ENCODE data around the gene SEH1L. TPM values are rescaled to one million over a fixed set of nuclear protein-coding genes. Genes with fewer than 3 reads are reported as not detected.
A peak's percentile ranks its signal among the peaks of the same experiment; 100 is the strongest.
"Not testable (repeated sequence)": the region's sequence is repeated elsewhere in the genome, so short reads cannot be mapped to it uniquely, and the experiment has no call there.

The SEH1L gene, protein sequence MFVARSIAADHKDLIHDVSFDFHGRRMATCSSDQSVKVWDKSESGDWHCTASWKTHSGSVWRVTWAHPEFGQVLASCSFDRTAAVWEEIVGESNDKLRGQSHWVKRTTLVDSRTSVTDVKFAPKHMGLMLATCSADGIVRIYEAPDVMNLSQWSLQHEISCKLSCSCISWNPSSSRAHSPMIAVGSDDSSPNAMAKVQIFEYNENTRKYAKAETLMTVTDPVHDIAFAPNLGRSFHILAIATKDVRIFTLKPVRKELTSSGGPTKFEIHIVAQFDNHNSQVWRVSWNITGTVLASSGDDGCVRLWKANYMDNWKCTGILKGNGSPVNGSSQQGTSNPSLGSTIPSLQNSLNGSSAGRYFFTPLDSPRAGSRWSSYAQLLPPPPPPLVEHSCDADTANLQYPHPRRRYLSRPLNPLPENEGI
- total RNA-seq = 39.9 TPM

DNA sequence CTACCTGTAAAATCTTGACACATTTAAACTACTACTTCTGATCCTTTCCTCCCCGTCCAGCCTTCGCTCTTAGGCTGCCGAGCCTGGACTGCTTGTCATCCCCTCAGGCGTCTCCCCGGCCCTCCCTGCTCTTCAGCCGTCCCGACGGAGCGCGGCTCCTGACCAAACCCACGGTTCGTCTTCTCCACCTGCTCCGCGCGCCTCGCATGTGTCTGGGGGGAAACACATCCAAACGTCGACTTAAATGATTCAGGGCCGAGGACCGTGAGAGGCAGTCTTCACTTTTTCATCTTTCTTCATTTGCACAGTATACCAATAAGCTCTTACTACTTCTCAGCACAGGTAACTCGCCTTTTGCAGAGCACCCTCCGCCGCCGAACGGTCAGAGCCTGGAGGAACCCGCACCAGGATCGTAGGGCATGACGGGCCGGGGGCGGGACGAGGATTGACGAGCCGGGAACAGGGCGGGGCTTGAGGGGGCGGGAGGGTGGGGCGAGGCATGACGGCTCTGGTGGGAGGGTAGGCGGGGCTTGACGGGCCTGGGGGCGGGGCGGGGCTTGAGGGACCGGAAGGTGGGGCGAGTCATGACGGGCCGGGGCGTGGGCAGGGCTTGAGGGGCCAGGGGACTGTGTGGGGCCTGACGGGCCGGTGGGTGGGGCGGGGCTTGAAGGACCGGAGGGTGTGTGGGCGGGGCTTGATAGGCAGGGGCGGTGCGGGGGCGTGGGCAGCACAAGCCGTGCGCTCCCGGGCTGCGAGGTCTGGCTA, at the start of gene SEH1L:
SEH1L (plus strand) TSS at position 727 of the 765 bp plus-strand sequence. CDS start 111 bp downstream, outside the sequence.
- peak; percentile 95 to 96 for DNase-seq (ENCODE audit: low spot score in 2 of 2)
- no peak for FAIRE-seq

GRCh38 chr18:12901208-12901607, 46.6 kb upstream of the SEH1L start:
- not testable (repeated sequence) for DNase-seq (ENCODE audit: low spot score in 2 of 2); FAIRE-seq

DNA sequence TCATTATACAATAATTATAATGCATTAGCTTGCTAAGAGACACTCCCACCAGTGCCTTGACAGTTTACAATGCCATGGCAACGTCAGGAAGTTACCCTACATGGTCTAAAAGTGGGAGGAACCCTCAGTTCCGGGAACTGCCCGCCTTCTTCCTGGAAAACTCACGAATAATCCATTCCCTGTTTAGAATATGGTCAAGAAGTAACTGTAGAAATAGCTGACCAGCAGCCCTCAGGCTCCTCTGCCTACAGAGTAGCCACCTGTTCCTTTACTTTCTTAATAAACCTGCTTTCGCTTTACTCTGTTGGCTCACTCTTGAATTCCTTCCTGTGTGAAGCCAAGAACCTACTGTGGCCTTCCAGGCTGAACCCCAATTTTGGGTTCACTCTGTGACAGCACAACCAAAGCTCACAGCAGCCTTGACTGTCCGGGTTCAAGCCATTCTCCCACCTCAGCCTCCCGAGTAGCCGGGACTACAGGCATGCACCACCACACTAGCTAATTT, 43.7 kb upstream of the SEH1L start:
- FAIRE-seq (no peak), DNase-seq (ENCODE audit: low spot score in 2 of 2) (no peak)

- no peak for DNase-seq (ENCODE audit: low spot score in 2 of 2)
- no peak for FAIRE-seq
Observed at GRCh38 chr18:12906119-12906518, 41.7 kb upstream of the SEH1L start.

GRCh38 chr18:12906773-12907172, 41.0 kb upstream of the SEH1L start:
- no peak for FAIRE-seq
- no peak for DNase-seq (ENCODE audit: low spot score in 2 of 2)

GRCh38 chr18:12907258-12907925, 40.4 kb upstream of the SEH1L start:
- DNase-seq (ENCODE audit: low spot score in 2 of 2) = no peak
- no peak for FAIRE-seq

- no peak for DNase-seq (ENCODE audit: low spot score in 2 of 2)
- FAIRE-seq = no peak
Observed at GRCh38 chr18:12908706-12909105, 39.1 kb upstream of the SEH1L start.

DNA sequence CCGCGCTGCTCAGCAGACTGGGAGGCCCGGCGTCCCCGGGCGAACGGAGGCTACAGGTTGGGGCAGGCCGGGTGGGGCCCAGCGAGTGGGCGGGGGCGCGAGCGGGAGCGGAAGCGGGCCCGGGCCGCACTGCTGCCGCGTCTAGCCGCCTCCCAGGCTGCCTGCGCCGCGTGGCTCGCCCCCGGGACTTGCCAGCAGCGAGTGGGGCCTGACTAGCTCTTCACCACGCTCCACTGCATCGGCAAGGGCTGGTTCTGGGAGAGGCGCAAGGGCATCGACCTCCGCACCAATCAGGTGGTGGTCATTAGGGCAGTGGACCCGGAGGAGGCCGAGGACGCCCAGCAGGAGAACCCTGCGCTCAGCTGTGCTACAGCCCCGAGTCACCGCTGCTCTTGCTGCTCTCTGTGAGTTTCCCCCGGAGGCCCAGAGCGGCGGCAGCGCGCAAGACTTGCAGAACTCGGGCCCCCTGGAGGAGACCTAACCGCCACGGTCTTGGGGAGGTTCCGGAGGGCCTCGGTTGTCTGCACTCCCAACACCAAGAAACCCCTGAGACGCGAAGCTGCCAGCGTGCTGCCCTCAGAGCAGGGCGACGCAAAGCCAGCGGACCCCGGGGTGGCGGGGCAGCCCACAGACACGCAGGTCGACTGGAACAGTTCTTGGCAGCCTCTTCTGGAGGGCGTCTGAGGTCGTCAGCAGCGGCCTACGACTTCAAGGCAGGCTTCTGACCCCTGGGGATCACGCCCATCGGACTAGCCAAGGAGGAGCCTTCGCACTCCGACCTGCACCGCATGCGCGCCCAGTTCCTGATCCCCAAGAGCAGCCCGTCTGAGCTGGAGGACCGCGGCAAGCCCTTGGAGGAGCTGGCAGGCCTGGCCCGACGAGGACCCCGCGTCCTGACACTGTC, 36.5 kb upstream of the SEH1L start:
- DNase-seq (ENCODE audit: low spot score in 2 of 2) (peak in 1 of 2 donors; percentile 40), FAIRE-seq (no peak)

DNA sequence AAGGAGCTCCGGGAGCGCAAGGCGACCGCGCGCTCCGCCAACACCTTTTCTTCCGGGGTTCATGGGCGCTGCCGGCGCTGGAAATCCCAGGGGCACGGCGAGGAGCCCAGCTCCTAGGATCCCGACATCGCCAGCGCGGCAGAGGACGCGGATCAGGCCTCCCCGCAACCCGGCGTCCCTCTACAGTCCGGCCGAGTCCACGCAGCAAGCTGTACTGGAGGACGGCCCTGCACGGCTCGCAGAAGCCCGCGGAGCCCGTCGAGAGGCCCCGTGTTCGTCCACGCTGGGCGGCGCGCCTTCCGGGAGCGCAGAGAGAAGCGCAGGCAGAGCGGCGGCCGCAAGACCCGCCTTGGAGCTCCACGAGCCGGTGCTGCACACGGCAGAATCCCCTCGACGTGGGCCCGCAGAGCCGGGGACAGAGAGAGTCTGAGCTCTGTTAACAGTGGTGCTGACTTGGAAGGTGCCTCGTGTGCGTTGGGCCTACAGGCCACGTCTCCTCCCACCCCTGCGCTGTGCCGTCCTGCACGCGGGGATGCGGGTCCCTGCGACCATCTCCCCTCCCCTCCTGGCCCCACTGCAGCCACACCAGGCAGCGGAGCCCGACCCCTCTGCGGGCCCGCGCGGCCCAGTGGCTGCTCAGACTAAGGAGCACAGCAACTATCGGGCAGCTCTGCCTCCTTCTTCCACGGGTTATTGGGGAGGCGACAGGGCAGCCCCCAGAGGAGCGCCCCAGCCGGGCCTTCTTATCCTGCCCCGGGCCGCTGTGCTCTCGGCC, 35.7 kb upstream of the SEH1L start:
- FAIRE-seq = no peak
- no peak for DNase-seq (ENCODE audit: low spot score in 2 of 2)

GRCh38 chr18:12921178-12921577, 26.6 kb upstream of the SEH1L start:
- FAIRE-seq (no peak), DNase-seq (ENCODE audit: low spot score in 2 of 2) (no peak)

DNA sequence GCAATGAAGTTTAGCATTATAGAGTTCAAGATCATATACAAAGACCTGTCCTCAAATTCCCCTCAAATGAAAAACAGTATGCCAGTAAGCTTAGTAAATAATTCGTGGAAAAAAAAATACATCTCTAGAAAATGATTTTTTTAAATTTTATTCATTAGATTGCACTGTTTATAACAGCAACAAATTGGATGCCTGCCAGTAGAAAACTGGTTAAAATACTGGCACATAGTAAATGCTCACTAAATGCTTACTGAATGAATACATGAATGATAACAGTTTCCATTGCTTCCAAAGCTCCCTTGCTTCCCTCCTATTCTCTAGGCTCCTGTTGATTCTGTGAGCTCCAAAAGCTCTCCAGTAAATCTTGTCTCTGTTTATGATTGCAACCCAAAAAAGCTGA, 25.5 kb upstream of the SEH1L start:
- no peak for FAIRE-seq
- no peak for DNase-seq (ENCODE audit: low spot score in 2 of 2)

GRCh38 chr18:12924616-12925015, 23.2 kb upstream of the SEH1L start:
- FAIRE-seq (no peak), DNase-seq (ENCODE audit: low spot score in 2 of 2) (no peak)

GRCh38 chr18:12928206-12928605, 19.6 kb upstream of the SEH1L start:
- DNase-seq (ENCODE audit: low spot score in 2 of 2) (no peak), FAIRE-seq (no peak)

DNA sequence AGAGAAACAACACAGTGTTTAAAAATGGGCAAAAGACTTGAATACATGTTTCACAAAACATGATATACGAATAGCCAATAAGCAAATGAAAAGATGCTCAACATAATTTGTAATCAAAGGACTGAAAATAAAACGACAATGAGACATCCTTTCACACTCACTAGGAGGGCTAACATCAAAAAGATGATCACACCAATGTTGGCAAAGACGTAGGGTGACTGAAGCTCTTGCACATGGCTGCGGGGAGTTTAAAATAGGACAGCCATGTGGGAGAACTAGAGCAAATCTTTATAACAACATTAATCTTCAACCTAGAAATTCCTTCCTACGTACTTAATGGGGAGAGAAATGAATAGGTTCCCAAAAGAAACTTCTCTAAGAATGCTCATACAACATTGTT, 19.2 kb upstream of the SEH1L start:
- peak in 1 of 2 donors; percentile 28 for DNase-seq (ENCODE audit: low spot score in 2 of 2)
- FAIRE-seq = no peak

GRCh38 chr18:12929477-12930083, 18.2 kb upstream of the SEH1L start:
- DNase-seq (ENCODE audit: low spot score in 2 of 2) = no peak
- FAIRE-seq = no peak

DNA sequence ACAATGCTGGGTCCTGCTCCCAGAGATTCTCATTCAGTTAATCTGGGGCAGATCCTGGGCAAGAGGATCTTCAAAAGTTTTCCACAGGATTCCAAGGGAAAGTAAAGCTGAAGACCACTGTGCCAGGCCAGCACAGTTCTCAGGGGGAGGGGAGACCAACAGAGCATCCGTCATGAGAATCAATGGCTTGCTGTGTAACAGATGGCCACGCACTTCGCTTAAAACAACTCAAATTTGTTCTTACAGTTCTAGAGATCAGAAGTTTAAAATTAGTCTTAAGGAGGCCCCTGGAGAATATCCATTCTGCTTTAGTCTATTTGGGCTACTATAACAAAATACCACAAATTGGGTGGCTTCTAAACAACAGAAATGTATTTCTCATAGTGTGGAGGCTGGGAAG, 17.4 kb upstream of the SEH1L start:
- DNase-seq (ENCODE audit: low spot score in 2 of 2) = no peak
- no peak for FAIRE-seq

GRCh38 chr18:12930908-12931307, 16.9 kb upstream of the SEH1L start:
- no peak for FAIRE-seq
- no peak for DNase-seq (ENCODE audit: low spot score in 2 of 2)

GRCh38 chr18:12933327-12933726, 14.5 kb upstream of the SEH1L start:
- FAIRE-seq (no peak), DNase-seq (ENCODE audit: low spot score in 2 of 2) (no peak)
